Neuronal stem cell (in vitro differentiated cells): ENCODE data around the gene ATP2B3.

Source experiments
- DNase-seq: peaks from one replicate; pipeline ENCODE4 v3.0.0-alpha.2; 2013; ENCODE audit warnings: low spot score
- H2AFZ ChIP-seq: one replicate; pipeline ENCODE4 v1.6.1; 2013; ENCODE audit warnings: mild to moderate bottlenecking, low read length, inconsistent platforms
- H2AK5ac ChIP-seq: 2 replicates; pipeline ENCODE4 v1.6.1; 2013; ENCODE audit warnings: low read depth, mild to moderate bottlenecking, inconsistent platforms, low read length, moderate library complexity, mixed read lengths
- H2BK120ac ChIP-seq: 2 replicates; pipeline ENCODE4 v1.6.1; 2013; ENCODE audit warnings: low read depth, mild to moderate bottlenecking, inconsistent platforms, low read length, moderate library complexity, mixed read lengths
- H2BK12ac ChIP-seq: one replicate; pipeline ENCODE4 v1.6.1; 2013; ENCODE audit warnings: low read length, inconsistent platforms
- H2BK15ac ChIP-seq: 2 replicates; pipeline ENCODE4 v1.6.1; 2013; ENCODE audit warnings: mild to moderate bottlenecking, low read length, inconsistent platforms, mixed read lengths
- H2BK5ac ChIP-seq: one replicate; pipeline ENCODE4 v1.6.1; 2013; ENCODE audit warnings: inconsistent platforms, mild to moderate bottlenecking, low read length, moderate library complexity
- H3K14ac ChIP-seq: one replicate; pipeline ENCODE4 v1.6.1; 2013; ENCODE audit warnings: low read length, inconsistent platforms
- H3K18ac ChIP-seq: 2 replicates; pipeline ENCODE4 v1.6.1; 2013; ENCODE audit warnings: low read length, inconsistent platforms
- H3K23ac ChIP-seq: 2 replicates; pipeline ENCODE4 v1.6.1; 2013; ENCODE audit warnings: low read depth, mild to moderate bottlenecking, mixed read lengths, low read length, inconsistent platforms; ENCODE audit not compliant: poor library complexity
- H3K27ac ChIP-seq: replicated peaks from 3 replicates; pipeline ENCODE4 v1.5.1; 2013; ENCODE audit warnings: low read length, inconsistent platforms
- H3K27me3 ChIP-seq, 3 experiments: 2 replicates each; pipeline ENCODE4 v1.6.1; 2013; ENCODE audit warnings: low read length in 3 of 3, mild to moderate bottlenecking in 2 of 3, inconsistent platforms in 1 of 3, low read depth in 1 of 3, mixed read lengths in 1 of 3, moderate library complexity in 1 of 3; ENCODE audit not compliant: control insufficient read depth in 3 of 3, insufficient read depth in 3 of 3
- H3K36me3 ChIP-seq, 2 donors: replicated peaks in 1 of 2; 2 replicates each; pipeline ENCODE4 v1.6.1; 2013; ENCODE audit warnings: low read length in 2 of 2; ENCODE audit not compliant: control insufficient read depth in 2 of 2, insufficient read depth in 2 of 2
- H3K4ac ChIP-seq: 2 replicates; pipeline ENCODE4 v1.6.1; 2013; ENCODE audit warnings: inconsistent platforms, mild to moderate bottlenecking, low read length, moderate library complexity
- H3K4me1 ChIP-seq, 2 donors: 1 replicate in 1 of 2; 2 replicates in 1 of 2; pipeline ENCODE4 v1.6.1; 2013; ENCODE audit warnings: low read length in 2 of 2, low read depth in 1 of 2; ENCODE audit not compliant: control insufficient read depth in 2 of 2, insufficient read depth in 1 of 2
- H3K4me2 ChIP-seq: one replicate; pipeline ENCODE4 v1.6.1; 2013; ENCODE audit warnings: mild to moderate bottlenecking, low read length, inconsistent platforms; ENCODE audit not compliant: insufficient read depth, poor library complexity, severe bottlenecking
- H3K4me3 ChIP-seq, 2 donors: 2 replicates each; pipeline ENCODE4 v1.5.1; 2013; ENCODE audit warnings: low read length in 2 of 2, mild to moderate bottlenecking in 2 of 2, inconsistent platforms in 1 of 2, moderate library complexity in 1 of 2
- H3K79me1 ChIP-seq: one replicate; pipeline ENCODE4 v1.6.1; 2013; ENCODE audit warnings: low read depth, mild to moderate bottlenecking, inconsistent platforms, low read length, moderate library complexity
- H3K9ac ChIP-seq: one replicate; pipeline ENCODE4 v1.6.1; 2013; ENCODE audit warnings: mild to moderate bottlenecking, low read depth, low read length, inconsistent platforms; ENCODE audit not compliant: poor library complexity
- H3K9me3 ChIP-seq, 2 donors: replicated peaks in 1 of 2; 2 replicates each; pipeline versions ENCODE3 to v1.6.1; 2013; ENCODE audit warnings: low read length in 2 of 2, mild to moderate bottlenecking in 2 of 2, inconsistent platforms in 1 of 2, low read depth in 1 of 2, mixed read lengths in 1 of 2, moderate library complexity in 1 of 2; ENCODE audit not compliant: control insufficient read depth in 2 of 2, insufficient read depth in 1 of 2
- H4K8ac ChIP-seq: one replicate; pipeline ENCODE4 v1.6.1; 2013; ENCODE audit warnings: low read depth, mild to moderate bottlenecking, inconsistent platforms, low read length, moderate library complexity
- H4K91ac ChIP-seq: one replicate; pipeline ENCODE4 v1.6.1; 2013; ENCODE audit warnings: low read length, low read depth, mild to moderate bottlenecking, inconsistent platforms; ENCODE audit not compliant: poor library complexity
- WGBS, 2 donors: extraction: QIAGEN DNeasy Blood & Tissue Kit; methylation state at CpG; one replicate each; pipeline ENCODE4 v1.1.7; 2013; ENCODE audit warnings: missing lambda C conversion rate in 2 of 2, mixed read lengths in 1 of 2; ENCODE audit not compliant: insufficient read length in 2 of 2, insufficient replicate concordance in 1 of 2; ENCODE audit errors: extremely low coverage in 2 of 2; 5-methylcytosine and 5-hydroxymethylcytosine counted together

The ATP2B3 gene

DNA sequence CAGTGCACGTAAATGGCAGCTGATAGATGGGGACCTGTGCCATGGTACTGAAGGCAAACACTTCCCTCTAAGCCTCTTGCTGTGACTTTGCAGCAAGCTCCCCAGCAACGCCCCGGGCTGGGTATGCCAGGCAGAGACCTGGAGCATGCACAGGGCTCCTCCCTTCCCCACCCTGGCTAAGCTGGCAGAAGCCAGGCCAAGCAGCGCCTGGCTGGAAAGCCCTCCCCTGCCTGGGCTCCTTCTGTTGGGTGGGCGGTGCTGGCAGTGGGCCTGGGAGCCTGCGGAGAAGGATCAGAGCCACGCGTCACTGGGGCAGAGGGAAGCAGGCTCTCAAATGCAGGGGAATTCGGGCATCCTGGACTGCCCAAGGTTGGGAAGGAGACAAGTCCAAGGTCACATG, 3.6 kb downstream of the ATP2B3 start:
- no peak overlapping the region for H3K23ac ChIP-seq
- H3K9ac ChIP-seq: no peak overlapping the region
- no peak overlapping the region for H3K18ac ChIP-seq
- H3K4ac ChIP-seq: no peak overlapping the region
- peaks cover 0 to 91% (median 34%) of the 10 kb centered on the region in 3 experiments for H3K27me3 ChIP-seq
- no CpG with 5 or more reads among the region's 9 CpGs for whole genome bisulfite sequencing, 2 donors
- no peak overlapping the region for H3K27ac ChIP-seq
- no peak overlapping the region for H2BK120ac ChIP-seq
- H3K14ac ChIP-seq: no peak overlapping the region
- no peak overlapping the region for H4K8ac ChIP-seq
- no peak overlapping the region for H3K4me2 ChIP-seq
- H3K36me3 ChIP-seq: no peaks in the 10 kb centered on the region
- H2AFZ ChIP-seq: no peak overlapping the region
- no peaks in the 10 kb centered on the region for H3K9me3 ChIP-seq
- no peaks in the 10 kb centered on the region for H3K79me1 ChIP-seq
- no peak overlapping the region for H2AK5ac ChIP-seq
- H2BK5ac ChIP-seq: no peak overlapping the region
- no peak overlapping the region for H3K4me3 ChIP-seq
- H4K91ac ChIP-seq: no peak overlapping the region
- H2BK15ac ChIP-seq: no peak overlapping the region
- no peaks in the 10 kb centered on the region for H3K4me1 ChIP-seq
- DNase-seq: no peak
- H2BK12ac ChIP-seq: no peak overlapping the region

DNA sequence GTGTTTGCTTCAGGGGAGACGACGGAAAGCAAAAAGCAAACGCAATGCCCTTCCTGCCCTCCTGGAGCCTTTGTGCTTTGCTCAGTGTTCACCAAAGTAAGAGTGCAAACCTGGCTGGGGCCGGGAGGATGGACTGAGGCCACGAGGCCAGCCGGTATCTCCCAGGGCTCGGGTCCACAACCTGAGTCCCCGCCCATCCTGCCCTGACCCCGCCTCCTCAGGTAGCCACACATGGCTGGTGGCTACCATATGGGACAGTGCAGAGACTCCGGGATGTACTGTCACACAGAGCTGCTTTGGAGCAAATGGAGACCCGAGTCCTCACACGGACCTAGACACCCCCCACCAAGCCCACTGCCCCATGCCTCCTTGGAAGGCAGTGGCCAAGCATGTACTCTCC, 4.8 kb downstream of the ATP2B3 start:
- no CpG with 5 or more reads among the region's 12 CpGs for WGBS, 2 donors
- H2BK12ac ChIP-seq: no peak overlapping the region
- H3K18ac ChIP-seq: no peak overlapping the region

DNA sequence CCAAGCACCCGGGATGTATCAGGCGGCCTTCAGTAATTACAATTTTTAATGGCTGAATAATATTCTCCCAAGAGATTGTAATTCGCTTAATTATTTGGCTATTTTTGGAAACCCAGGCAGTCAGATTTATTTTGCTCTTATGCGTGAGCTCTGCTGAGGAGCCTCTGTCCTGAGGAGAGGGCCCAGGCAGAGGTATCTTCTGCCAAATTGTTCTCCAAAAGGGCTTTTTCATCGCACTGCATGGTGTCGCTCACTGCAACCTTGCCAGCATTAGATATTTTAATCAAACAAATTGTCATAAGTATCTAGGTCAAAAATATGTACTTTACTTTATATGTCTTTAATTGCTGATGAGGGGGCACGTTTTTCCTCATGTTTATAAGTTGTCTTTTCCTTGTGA, 5.8 kb downstream of the ATP2B3 start:
- WGBS, 2 donors: no CpG with 5 or more reads among the region's 7 CpGs
- peaks cover 0 to 5% of the 10 kb centered on the region in 2 donors for H3K4me1 ChIP-seq
- no peak overlapping the region for H2BK12ac ChIP-seq
- H2AFZ ChIP-seq: no peak overlapping the region
- H3K4me3 ChIP-seq: no peak overlapping the region
- H3K14ac ChIP-seq: no peak overlapping the region
- no peak for DNase-seq
- no peak overlapping the region for H3K23ac ChIP-seq
- no peak overlapping the region for H4K91ac ChIP-seq
- H3K27me3 ChIP-seq: peaks cover 0 to 93% (median 13%) of the 10 kb centered on the region in 3 experiments
- no peaks in the 10 kb centered on the region for H3K9me3 ChIP-seq
- no peaks in the 10 kb centered on the region for H3K36me3 ChIP-seq
- no peaks in the 10 kb centered on the region for H3K79me1 ChIP-seq
- no peak overlapping the region for H2BK15ac ChIP-seq
- H4K8ac ChIP-seq: no peak overlapping the region
- H2BK120ac ChIP-seq: no peak overlapping the region
- H2AK5ac ChIP-seq: no peak overlapping the region
- no peak overlapping the region for H3K4me2 ChIP-seq
- no peak overlapping the region for H3K4ac ChIP-seq
- H3K18ac ChIP-seq: no peak overlapping the region
- no peak overlapping the region for H2BK5ac ChIP-seq
- no peak overlapping the region for H3K27ac ChIP-seq
- H3K9ac ChIP-seq: no peak overlapping the region

More for the DNA sequence above, 4.8 kb downstream of the ATP2B3 start:
- Histone ChIP-seq H2BK120ac (no peak overlapping the region), H3K27me3 (peaks cover 0 to 92% (median 22%) of the 10 kb centered on the region in 3 experiments), H2BK5ac (no peak overlapping the region), H3K36me3 (no peaks in the 10 kb centered on the region), H3K4me2 (no peak overlapping the region), H3K9me3 (no peaks in the 10 kb centered on the region), H3K23ac (no peak overlapping the region), H3K9ac (no peak overlapping the region), H3K27ac (no peak overlapping the region), H2BK15ac (no peak overlapping the region), H3K4me1 (peaks cover 0 to under 1% of the 10 kb centered on the region in 2 donors), H3K4ac (no peak overlapping the region), H4K8ac (no peak overlapping the region), H3K4me3 (no peak overlapping the region), H3K79me1 (no peaks in the 10 kb centered on the region), H3K14ac (no peak overlapping the region), H2AFZ (no peak overlapping the region), H4K91ac (no peak overlapping the region), H2AK5ac (no peak overlapping the region)
- DNase-seq: no peak

DNA sequence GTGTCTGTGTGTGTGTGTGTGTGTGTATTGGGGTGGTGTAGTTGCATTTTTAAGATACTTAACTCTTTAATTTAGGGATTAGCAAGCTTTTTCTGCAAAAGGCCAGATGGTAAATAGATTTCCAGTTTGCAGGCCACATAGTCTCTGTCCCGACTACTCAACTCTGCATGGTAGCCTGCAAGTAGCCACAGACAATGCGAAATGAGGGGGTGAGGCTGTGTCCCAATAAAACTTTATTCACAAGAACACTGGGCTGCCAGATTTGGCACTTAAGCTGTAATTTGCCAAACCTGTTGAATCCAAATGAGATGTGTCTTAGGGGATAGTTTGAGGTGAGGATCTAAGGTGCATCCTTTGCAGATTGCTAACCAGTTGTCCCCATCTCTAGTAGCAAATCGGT, 6.8 kb downstream of the ATP2B3 start:
- Histone ChIP-seq H2AK5ac (no peak overlapping the region), H4K91ac (no peak overlapping the region), H3K79me1 (no peaks in the 10 kb centered on the region), H3K9me3 (no peaks in the 10 kb centered on the region), H3K14ac (no peak overlapping the region), H2AFZ (no peak overlapping the region), H3K4me2 (no peak overlapping the region), H3K18ac (no peak overlapping the region), H3K9ac (no peak overlapping the region), H4K8ac (no peak overlapping the region), H3K23ac (no peak overlapping the region), H3K36me3 (no peaks in the 10 kb centered on the region), H2BK12ac (no peak overlapping the region), H3K4ac (no peak overlapping the region), H2BK120ac (no peak overlapping the region), H2BK5ac (no peak overlapping the region), H3K27me3 (peaks cover 0 to 91% (median 4%) of the 10 kb centered on the region in 3 experiments), H3K4me1 (peaks cover 0 to 5% of the 10 kb centered on the region in 2 donors), H3K4me3 (no peak overlapping the region), H3K27ac (no peak overlapping the region), H2BK15ac (no peak overlapping the region)
- no CpG with 5 or more reads among the region's 3 CpGs for WGBS, 2 donors
- DNase-seq: no peak
